K562 (cell line): ENCODE measurements around the gene DAZAP1. TPM values are rescaled to one million over a fixed set of nuclear protein-coding genes. Genes with fewer than 3 reads are reported as not detected.

Experiments
- E2F3 ChIP-seq: fragments of 250-450 bp; sonication (Bioruptor Pico); IDR thresholded peaks from 2 replicates; pipeline ENCODE4 v1.4.0; 2020; ENCODE audit warnings: mild to moderate bottlenecking
- HDAC3 ChIP-seq: fragments of 450-650 bp; IDR thresholded peaks from 2 replicates; pipeline ENCODE4 v1.6.1; 2018; ENCODE audit warnings: borderline replicate concordance, mild to moderate bottlenecking, moderate library complexity; ENCODE audit not compliant: partially characterized antibody
- KDM4B ChIP-seq, 2 experiments: fragments of 450-650 bp in 1 of 2; sonication (generic) in 1 of 2; IDR thresholded peaks; 2 replicates each; pipeline ENCODE4 v1.6.1; 2016 to 2017; ENCODE audit warnings: borderline replicate concordance in 2 of 2, antibody characterized with exemption in 1 of 2, low read depth in 1 of 2, mild to moderate bottlenecking in 1 of 2
- MIER1 ChIP-seq: fragments of 450-650 bp; IDR thresholded peaks from 2 replicates; pipeline ENCODE4 v1.6.1; 2016; ENCODE audit warnings: antibody characterized with exemption, mild to moderate bottlenecking, low read depth
- MXI1 ChIP-seq: IDR thresholded peaks from 2 replicates; pipeline ENCODE4 v1.6.1; 2011; ENCODE audit warnings: low read depth, mild to moderate bottlenecking, improper control_type of control experiment, low read length
- RBM14 ChIP-seq: fragments of 200-400 bp; formaldehyde crosslinking; IDR thresholded peaks from 2 replicates; pipeline ENCODE4 v1.6.1; 2018; ENCODE audit warnings: low read depth, mild to moderate bottlenecking, low read length, moderate library complexity, borderline replicate concordance; ENCODE audit not compliant: insufficient read depth
- SETDB1 ChIP-seq: IDR thresholded peaks from one replicate; pipeline ENCODE4 v1.6.1; 2012; ENCODE audit warnings: low read length, control low read depth, inconsistent platforms
- ZNF239 ChIP-seq: fragments of 250-450 bp; sonication (Bioruptor Pico); IDR thresholded peaks from 2 replicates; pipeline ENCODE4 v1.4.0; 2020; ENCODE audit warnings: mild to moderate bottlenecking
- polyA plus RNA-seq, 8 experiments: library from polyadenylated mRNA; depleted of rRNA in 4 of 8; stranded (reverse) in 5 of 8; unstranded in 3 of 8; fragments of >200 nt; fragmentation: Nextera tagmentation in 2 of 8; fragmentation: Illumina TruSeq in 1 of 8; extraction: Ambion mirVana in 2 of 8; extraction: Trizol in 1 of 8; gene quantifications; 2 replicates each; pipeline versions ENCODE4 v1.2.1 to v1.2.3, GENCODE V29; 2011 to 2014; ENCODE audit warnings: inconsistent platforms in 1 of 8, missing spikeins in 1 of 8
- total RNA-seq, 7 experiments: library from RNA; depleted of rRNA in 6 of 7; stranded (reverse); fragments of >200 nt in 6 of 7; fragmentation: Illumina TruSeq in 2 of 7; extraction: Trizol in 2 of 7; gene quantifications; 2 replicates each; pipeline versions ENCODE4 v1.2.1 to v1.2.3, GENCODE V29; 2011 to 2021; ENCODE audit warnings: low replicate concordance in 1 of 7
- TF ChIP-seq, protein P1 (sequence below): fragments of 200-600 bp; sonication (generic); IDR thresholded peaks from one replicate; pipeline ENCODE4 v1.6.1; 2012; ENCODE audit warnings: mild to moderate bottlenecking, low read depth, low read length, inconsistent platforms
- TF ChIP-seq, protein P2 (sequence below): sonication (generic); formaldehyde crosslinking; IDR thresholded peaks from 2 replicates; pipeline ENCODE4 v1.8.0; 2022; ENCODE audit warnings: missing genetic modification reagents, mild to moderate bottlenecking, moderate library complexity, borderline replicate concordance
- TF ChIP-seq, protein P3 (sequence below): fragments of 250-450 bp; sonication (Bioruptor Pico); IDR thresholded peaks from 2 replicates; pipeline ENCODE4 v1.4.0; 2020; ENCODE audit warnings: mild to moderate bottlenecking, moderate library complexity, borderline replicate concordance

The DAZAP1 gene
- total and polyA plus RNA-seq, 9 of the 15 experiments (the other 6 are each of a cell fraction or from before 2014, with no cell fraction given), result 10.8 to 289 (median 142) TPM

DNA sequence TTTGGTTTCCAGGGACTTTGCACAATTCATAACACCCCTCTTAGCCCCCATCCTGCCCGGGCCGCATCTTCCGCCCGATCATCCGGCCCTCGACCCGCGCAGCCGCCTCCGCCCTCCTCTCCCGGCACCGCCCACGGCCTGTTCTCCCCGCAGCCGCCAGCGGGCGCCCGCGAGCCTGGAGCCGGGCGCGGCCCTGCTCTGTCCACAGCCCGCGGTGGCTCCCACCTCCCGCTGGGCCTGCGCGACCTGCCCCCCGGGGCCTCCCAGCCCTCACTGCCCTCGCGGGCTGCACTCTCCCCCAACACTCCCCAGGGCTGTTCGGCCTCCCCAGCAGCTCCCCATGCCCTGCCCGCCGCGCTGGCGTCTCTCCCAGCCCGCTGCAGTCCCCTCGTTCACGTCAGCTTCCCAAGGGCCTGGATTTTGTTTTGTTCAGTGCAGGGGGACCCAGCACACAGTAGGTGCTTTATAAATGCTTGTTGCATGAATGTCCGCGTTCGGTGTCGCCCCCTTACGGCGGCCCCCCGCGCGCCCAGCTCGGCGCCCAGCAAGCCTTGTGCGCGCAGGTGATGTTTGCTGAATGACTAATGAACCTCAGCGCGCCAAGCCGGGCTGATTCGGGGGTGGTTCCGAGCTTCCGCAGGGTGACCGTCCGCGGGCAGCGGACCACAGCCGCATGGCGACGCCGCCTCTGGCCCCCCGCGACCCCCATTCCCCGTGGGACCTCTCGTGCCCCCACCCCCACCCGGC, 38.0 kb downstream of the DAZAP1 start (continued):
- TF ChIP-seq, protein P1, sequence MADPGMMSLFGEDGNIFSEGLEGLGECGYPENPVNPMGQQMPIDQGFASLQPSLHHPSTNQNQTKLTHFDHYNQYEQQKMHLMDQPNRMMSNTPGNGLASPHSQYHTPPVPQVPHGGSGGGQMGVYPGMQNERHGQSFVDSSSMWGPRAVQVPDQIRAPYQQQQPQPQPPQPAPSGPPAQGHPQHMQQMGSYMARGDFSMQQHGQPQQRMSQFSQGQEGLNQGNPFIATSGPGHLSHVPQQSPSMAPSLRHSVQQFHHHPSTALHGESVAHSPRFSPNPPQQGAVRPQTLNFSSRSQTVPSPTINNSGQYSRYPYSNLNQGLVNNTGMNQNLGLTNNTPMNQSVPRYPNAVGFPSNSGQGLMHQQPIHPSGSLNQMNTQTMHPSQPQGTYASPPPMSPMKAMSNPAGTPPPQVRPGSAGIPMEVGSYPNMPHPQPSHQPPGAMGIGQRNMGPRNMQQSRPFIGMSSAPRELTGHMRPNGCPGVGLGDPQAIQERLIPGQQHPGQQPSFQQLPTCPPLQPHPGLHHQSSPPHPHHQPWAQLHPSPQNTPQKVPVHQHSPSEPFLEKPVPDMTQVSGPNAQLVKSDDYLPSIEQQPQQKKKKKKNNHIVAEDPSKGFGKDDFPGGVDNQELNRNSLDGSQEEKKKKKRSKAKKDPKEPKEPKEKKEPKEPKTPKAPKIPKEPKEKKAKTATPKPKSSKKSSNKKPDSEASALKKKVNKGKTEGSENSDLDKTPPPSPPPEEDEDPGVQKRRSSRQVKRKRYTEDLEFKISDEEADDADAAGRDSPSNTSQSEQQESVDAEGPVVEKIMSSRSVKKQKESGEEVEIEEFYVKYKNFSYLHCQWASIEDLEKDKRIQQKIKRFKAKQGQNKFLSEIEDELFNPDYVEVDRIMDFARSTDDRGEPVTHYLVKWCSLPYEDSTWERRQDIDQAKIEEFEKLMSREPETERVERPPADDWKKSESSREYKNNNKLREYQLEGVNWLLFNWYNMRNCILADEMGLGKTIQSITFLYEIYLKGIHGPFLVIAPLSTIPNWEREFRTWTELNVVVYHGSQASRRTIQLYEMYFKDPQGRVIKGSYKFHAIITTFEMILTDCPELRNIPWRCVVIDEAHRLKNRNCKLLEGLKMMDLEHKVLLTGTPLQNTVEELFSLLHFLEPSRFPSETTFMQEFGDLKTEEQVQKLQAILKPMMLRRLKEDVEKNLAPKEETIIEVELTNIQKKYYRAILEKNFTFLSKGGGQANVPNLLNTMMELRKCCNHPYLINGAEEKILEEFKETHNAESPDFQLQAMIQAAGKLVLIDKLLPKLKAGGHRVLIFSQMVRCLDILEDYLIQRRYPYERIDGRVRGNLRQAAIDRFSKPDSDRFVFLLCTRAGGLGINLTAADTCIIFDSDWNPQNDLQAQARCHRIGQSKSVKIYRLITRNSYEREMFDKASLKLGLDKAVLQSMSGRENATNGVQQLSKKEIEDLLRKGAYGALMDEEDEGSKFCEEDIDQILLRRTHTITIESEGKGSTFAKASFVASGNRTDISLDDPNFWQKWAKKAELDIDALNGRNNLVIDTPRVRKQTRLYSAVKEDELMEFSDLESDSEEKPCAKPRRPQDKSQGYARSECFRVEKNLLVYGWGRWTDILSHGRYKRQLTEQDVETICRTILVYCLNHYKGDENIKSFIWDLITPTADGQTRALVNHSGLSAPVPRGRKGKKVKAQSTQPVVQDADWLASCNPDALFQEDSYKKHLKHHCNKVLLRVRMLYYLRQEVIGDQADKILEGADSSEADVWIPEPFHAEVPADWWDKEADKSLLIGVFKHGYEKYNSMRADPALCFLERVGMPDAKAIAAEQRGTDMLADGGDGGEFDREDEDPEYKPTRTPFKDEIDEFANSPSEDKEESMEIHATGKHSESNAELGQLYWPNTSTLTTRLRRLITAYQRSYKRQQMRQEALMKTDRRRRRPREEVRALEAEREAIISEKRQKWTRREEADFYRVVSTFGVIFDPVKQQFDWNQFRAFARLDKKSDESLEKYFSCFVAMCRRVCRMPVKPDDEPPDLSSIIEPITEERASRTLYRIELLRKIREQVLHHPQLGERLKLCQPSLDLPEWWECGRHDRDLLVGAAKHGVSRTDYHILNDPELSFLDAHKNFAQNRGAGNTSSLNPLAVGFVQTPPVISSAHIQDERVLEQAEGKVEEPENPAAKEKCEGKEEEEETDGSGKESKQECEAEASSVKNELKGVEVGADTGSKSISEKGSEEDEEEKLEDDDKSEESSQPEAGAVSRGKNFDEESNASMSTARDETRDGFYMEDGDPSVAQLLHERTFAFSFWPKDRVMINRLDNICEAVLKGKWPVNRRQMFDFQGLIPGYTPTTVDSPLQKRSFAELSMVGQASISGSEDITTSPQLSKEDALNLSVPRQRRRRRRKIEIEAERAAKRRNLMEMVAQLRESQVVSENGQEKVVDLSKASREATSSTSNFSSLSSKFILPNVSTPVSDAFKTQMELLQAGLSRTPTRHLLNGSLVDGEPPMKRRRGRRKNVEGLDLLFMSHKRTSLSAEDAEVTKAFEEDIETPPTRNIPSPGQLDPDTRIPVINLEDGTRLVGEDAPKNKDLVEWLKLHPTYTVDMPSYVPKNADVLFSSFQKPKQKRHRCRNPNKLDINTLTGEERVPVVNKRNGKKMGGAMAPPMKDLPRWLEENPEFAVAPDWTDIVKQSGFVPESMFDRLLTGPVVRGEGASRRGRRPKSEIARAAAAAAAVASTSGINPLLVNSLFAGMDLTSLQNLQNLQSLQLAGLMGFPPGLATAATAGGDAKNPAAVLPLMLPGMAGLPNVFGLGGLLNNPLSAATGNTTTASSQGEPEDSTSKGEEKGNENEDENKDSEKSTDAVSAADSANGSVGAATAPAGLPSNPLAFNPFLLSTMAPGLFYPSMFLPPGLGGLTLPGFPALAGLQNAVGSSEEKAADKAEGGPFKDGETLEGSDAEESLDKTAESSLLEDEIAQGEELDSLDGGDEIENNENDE, result no peak
- TF ChIP-seq, protein P2, sequence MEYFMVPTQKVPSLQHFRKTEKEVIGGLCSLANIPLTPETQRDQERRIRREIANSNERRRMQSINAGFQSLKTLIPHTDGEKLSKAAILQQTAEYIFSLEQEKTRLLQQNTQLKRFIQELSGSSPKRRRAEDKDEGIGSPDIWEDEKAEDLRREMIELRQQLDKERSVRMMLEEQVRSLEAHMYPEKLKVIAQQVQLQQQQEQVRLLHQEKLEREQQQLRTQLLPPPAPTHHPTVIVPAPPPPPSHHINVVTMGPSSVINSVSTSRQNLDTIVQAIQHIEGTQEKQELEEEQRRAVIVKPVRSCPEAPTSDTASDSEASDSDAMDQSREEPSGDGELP (CRISPR knock-in tag), result peak; percentile 60
- TF ChIP-seq KDM4B (IDR thresholded peaks at IDR 0.05; ENCODE audit: borderline replicate concordance in 2 of 2, low read depth in 1 of 2) (no peak), RBM14 (0 out of 2 replicates have a peak, but pooled peaks have one; percentile 30), E2F3 (CRISPR knock-in tag) (no peak), SETDB1 (no peak), MIER1 (0 out of 2 replicates have a peak, but pooled peaks have one; percentile 56), ZNF239 (CRISPR knock-in tag) (no peak), HDAC3 (no peak), MXI1 (no peak)
- TF ChIP-seq, protein P3, sequence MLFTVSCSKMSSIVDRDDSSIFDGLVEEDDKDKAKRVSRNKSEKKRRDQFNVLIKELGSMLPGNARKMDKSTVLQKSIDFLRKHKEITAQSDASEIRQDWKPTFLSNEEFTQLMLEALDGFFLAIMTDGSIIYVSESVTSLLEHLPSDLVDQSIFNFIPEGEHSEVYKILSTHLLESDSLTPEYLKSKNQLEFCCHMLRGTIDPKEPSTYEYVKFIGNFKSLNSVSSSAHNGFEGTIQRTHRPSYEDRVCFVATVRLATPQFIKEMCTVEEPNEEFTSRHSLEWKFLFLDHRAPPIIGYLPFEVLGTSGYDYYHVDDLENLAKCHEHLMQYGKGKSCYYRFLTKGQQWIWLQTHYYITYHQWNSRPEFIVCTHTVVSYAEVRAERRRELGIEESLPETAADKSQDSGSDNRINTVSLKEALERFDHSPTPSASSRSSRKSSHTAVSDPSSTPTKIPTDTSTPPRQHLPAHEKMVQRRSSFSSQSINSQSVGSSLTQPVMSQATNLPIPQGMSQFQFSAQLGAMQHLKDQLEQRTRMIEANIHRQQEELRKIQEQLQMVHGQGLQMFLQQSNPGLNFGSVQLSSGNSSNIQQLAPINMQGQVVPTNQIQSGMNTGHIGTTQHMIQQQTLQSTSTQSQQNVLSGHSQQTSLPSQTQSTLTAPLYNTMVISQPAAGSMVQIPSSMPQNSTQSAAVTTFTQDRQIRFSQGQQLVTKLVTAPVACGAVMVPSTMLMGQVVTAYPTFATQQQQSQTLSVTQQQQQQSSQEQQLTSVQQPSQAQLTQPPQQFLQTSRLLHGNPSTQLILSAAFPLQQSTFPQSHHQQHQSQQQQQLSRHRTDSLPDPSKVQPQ (CRISPR knock-in tag), result no peak
